ENCODE results near the gene ARL14EP. TPM values are rescaled to one million over a fixed set of nuclear protein-coding genes. Genes with fewer than 3 reads are reported as not detected.

ARL14EP gene
- total RNA-seq, 1 experiment from 2014 or later = 15.3 TPM

- TF ChIP-seq TP53 (CRISPR knock-in tag; IDR thresholded peaks at IDR 0.05) (no peak), IRF2 (CRISPR knock-in tag; IDR thresholded peaks at IDR 0.05; ENCODE audit: borderline replicate concordance, low read depth) (no peak), NR3C1 (CRISPR knock-in tag; conservative IDR thresholded peaks at IDR 0.05; ENCODE audit: low read depth) (no peak), PRRX2 (CRISPR knock-in tag; IDR thresholded peaks at IDR 0.05) (no peak), ZNF317 (CRISPR knock-in tag; IDR thresholded peaks at IDR 0.05; ENCODE audit: borderline replicate concordance, low read depth) (no peak), KAT7 (CRISPR knock-in tag; IDR thresholded peaks at IDR 0.05; ENCODE audit: borderline replicate concordance) (no peak), MXD4 (CRISPR knock-in tag; IDR thresholded peaks at IDR 0.05; ENCODE audit: borderline replicate concordance) (no peak), SP1 (CRISPR knock-in tag; conservative IDR thresholded peaks at IDR 0.05) (no peak), NR1H2 (CRISPR knock-in tag; IDR thresholded peaks at IDR 0.05) (no peak), NR2C2 (CRISPR knock-in tag; IDR thresholded peaks at IDR 0.05) (no peak), FOXK1 (CRISPR knock-in tag; IDR thresholded peaks at IDR 0.05) (no peak)
- TF ChIP-seq, protein P1, sequence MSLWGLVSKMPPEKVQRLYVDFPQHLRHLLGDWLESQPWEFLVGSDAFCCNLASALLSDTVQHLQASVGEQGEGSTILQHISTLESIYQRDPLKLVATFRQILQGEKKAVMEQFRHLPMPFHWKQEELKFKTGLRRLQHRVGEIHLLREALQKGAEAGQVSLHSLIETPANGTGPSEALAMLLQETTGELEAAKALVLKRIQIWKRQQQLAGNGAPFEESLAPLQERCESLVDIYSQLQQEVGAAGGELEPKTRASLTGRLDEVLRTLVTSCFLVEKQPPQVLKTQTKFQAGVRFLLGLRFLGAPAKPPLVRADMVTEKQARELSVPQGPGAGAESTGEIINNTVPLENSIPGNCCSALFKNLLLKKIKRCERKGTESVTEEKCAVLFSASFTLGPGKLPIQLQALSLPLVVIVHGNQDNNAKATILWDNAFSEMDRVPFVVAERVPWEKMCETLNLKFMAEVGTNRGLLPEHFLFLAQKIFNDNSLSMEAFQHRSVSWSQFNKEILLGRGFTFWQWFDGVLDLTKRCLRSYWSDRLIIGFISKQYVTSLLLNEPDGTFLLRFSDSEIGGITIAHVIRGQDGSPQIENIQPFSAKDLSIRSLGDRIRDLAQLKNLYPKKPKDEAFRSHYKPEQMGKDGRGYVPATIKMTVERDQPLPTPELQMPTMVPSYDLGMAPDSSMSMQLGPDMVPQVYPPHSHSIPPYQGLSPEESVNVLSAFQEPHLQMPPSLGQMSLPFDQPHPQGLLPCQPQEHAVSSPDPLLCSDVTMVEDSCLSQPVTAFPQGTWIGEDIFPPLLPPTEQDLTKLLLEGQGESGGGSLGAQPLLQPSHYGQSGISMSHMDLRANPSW (CRISPR knock-in tag; conservative IDR thresholded peaks at IDR 0.05; ENCODE audit: low read depth) = no peak
- TF ChIP-seq, protein P2, sequence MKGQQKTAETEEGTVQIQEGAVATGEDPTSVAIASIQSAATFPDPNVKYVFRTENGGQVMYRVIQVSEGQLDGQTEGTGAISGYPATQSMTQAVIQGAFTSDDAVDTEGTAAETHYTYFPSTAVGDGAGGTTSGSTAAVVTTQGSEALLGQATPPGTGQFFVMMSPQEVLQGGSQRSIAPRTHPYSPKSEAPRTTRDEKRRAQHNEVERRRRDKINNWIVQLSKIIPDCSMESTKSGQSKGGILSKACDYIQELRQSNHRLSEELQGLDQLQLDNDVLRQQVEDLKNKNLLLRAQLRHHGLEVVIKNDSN (CRISPR knock-in tag; IDR thresholded peaks at IDR 0.05) = no peak
Observed at GRCh38 chr11:30304620-30305019, 18.3 kb upstream of the ARL14EP start (continued).

DNA sequence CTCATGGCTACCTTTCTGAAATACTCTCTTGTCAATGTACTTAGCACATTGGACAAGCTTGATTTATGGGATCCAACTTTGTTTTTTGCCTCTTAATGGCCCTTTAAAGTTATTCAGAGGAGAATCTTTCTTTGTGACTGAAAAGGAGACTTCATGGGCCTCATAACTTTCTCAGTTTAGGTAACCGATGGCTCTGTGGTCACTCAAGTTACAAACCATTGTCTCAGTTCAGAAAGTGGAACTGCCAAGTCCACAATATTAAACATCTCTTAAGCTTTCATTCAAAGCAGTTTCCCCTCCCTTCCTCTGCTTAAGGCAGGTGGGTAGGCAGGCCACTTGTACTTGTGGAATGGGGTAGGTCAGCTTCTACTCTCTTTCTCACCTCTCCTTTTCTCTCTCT, 12.3 kb upstream of the ARL14EP start:
- Mint-ChIP-seq H3K4me1 (no peaks in the 10 kb centered on the region), H3K4me3 (no peak overlapping the region)
- POLR2A ChIA-PET = no interaction called here
- no peak for TF ChIP-seq ATF3 (CRISPR knock-in tag; conservative IDR thresholded peaks at IDR 0.05)
- no peak for TF ChIP-seq ZNF671 (CRISPR knock-in tag; IDR thresholded peaks at IDR 0.05)
- TF ChIP-seq, protein P3, sequence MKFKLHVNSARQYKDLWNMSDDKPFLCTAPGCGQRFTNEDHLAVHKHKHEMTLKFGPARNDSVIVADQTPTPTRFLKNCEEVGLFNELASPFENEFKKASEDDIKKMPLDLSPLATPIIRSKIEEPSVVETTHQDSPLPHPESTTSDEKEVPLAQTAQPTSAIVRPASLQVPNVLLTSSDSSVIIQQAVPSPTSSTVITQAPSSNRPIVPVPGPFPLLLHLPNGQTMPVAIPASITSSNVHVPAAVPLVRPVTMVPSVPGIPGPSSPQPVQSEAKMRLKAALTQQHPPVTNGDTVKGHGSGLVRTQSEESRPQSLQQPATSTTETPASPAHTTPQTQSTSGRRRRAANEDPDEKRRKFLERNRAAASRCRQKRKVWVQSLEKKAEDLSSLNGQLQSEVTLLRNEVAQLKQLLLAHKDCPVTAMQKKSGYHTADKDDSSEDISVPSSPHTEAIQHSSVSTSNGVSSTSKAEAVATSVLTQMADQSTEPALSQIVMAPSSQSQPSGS (CRISPR knock-in tag; IDR thresholded peaks at IDR 0.05; ENCODE audit: borderline replicate concordance, low read depth) = no peak
- no peak for TF ChIP-seq ZNF512 (CRISPR knock-in tag; IDR thresholded peaks at IDR 0.05; ENCODE audit: borderline replicate concordance)
- TF ChIP-seq ZNF396 (CRISPR knock-in tag; IDR thresholded peaks at IDR 0.05; ENCODE audit: borderline replicate concordance) = no peak
- no peak for TF ChIP-seq PRRX2 (CRISPR knock-in tag; IDR thresholded peaks at IDR 0.05)
- TF ChIP-seq, protein P4, sequence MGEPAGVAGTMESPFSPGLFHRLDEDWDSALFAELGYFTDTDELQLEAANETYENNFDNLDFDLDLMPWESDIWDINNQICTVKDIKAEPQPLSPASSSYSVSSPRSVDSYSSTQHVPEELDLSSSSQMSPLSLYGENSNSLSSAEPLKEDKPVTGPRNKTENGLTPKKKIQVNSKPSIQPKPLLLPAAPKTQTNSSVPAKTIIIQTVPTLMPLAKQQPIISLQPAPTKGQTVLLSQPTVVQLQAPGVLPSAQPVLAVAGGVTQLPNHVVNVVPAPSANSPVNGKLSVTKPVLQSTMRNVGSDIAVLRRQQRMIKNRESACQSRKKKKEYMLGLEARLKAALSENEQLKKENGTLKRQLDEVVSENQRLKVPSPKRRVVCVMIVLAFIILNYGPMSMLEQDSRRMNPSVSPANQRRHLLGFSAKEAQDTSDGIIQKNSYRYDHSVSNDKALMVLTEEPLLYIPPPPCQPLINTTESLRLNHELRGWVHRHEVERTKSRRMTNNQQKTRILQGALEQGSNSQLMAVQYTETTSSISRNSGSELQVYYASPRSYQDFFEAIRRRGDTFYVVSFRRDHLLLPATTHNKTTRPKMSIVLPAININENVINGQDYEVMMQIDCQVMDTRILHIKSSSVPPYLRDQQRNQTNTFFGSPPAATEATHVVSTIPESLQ (CRISPR knock-in tag; IDR thresholded peaks at IDR 0.05) = no peak
- TF ChIP-seq TEAD1 (CRISPR knock-in tag; IDR thresholded peaks at IDR 0.05) = no peak
- no peak for TF ChIP-seq SP1 (CRISPR knock-in tag; conservative IDR thresholded peaks at IDR 0.05)
- no peak for TF ChIP-seq SMAD3 (CRISPR knock-in tag; IDR thresholded peaks at IDR 0.05; ENCODE audit: borderline replicate concordance)
- TF ChIP-seq TCF7 (CRISPR knock-in tag; IDR thresholded peaks at IDR 0.05; ENCODE audit: low read depth) = no peak
- TF ChIP-seq GABPB1 (CRISPR knock-in tag; IDR thresholded peaks at IDR 0.05) = no peak
- TF ChIP-seq OVOL2 (CRISPR knock-in tag; IDR thresholded peaks at IDR 0.05; ENCODE audit: borderline replicate concordance) = no peak
- TF ChIP-seq, protein P5, sequence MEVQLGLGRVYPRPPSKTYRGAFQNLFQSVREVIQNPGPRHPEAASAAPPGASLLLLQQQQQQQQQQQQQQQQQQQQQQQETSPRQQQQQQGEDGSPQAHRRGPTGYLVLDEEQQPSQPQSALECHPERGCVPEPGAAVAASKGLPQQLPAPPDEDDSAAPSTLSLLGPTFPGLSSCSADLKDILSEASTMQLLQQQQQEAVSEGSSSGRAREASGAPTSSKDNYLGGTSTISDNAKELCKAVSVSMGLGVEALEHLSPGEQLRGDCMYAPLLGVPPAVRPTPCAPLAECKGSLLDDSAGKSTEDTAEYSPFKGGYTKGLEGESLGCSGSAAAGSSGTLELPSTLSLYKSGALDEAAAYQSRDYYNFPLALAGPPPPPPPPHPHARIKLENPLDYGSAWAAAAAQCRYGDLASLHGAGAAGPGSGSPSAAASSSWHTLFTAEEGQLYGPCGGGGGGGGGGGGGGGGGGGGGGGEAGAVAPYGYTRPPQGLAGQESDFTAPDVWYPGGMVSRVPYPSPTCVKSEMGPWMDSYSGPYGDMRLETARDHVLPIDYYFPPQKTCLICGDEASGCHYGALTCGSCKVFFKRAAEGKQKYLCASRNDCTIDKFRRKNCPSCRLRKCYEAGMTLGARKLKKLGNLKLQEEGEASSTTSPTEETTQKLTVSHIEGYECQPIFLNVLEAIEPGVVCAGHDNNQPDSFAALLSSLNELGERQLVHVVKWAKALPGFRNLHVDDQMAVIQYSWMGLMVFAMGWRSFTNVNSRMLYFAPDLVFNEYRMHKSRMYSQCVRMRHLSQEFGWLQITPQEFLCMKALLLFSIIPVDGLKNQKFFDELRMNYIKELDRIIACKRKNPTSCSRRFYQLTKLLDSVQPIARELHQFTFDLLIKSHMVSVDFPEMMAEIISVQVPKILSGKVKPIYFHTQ (CRISPR knock-in tag; IDR thresholded peaks at IDR 0.05) = no peak
- no peak for TF ChIP-seq MXD4 (CRISPR knock-in tag; IDR thresholded peaks at IDR 0.05; ENCODE audit: borderline replicate concordance)

More for the DNA sequence above, 12.3 kb upstream of the ARL14EP start:
- H3K9me3 Mint-ChIP-seq = peaks cover 14% of the 10 kb centered on the region
- CTCF ChIA-PET = no interaction called here
- H3K27ac Mint-ChIP-seq = no peak overlapping the region
- DNase-seq (ENCODE audit: low spot score) (no peak), ATAC-seq (no peak)
- H3K27me3 Mint-ChIP-seq (ENCODE audit: low read depth) = peaks cover 14% of the 10 kb centered on the region
- peaks cover 4% of the 10 kb centered on the region for H3K36me3 Mint-ChIP-seq

All from WTC11 (cell line).